ENCODE data around the gene FLYWCH1. TPM values are rescaled to one million over a fixed set of nuclear protein-coding genes. Genes with fewer than 3 reads are reported as not detected.

The FLYWCH1 gene
- total RNA-seq, 2 experiments from 2014 or later = 26.1 to 61.9 TPM

DNA sequence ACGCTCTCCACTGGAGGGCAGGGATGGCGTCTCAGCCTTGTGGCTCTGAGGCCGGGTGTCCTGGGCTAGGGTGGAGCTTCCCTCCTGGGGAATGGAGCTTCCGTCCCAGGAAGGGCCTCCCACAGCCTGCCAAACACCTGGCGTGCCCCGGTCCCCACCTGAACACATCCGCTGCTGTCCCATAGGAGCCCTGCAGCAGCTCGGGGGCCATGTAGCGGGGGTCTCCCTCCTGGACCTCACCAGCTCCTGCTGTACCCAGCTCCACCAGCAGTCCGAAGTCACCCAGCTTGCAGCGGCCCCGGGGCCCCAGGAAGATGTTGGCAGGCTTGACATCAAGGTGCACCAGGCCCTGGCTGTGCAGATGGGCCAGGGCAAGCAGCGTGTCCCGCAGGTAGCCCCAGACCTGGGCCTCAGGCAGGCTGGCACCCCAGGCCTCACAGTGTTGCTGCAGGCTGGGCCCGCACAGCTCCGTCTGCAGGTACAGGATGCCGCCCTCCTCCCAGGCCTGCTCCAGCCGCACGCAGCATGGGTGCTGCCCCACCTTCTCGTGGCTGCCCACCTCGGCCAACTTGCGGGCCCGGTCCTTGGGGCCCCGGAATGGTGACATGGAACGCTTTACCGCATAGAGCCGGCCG, 63.5 kb downstream of the FLYWCH1 start:
- CTCF ChIA-PET (ENCODE audit: unreplicated experiment) = no interaction called here
- H3K27ac ChIP-seq (ENCODE audit: low read depth, low read length, poor library complexity, severe bottlenecking) = no peak overlapping the region
- intact Hi-C loops (cut with micrococcal nuclease; ENCODE audit: unreplicated experiment) = no loop called here
- POLR2A ChIA-PET = interaction anchor here (0.6 kb wide), 2 partner anchors 22 to 54 kb away, joined by 3 read pairs; no protein-coding TSS in a partner anchor
- no TSS peak for BruUV-seq (replicated peaks)
- peaks cover 92% of the 10 kb centered on the region for H3K36me3 ChIP-seq (ENCODE audit: insufficient read depth, low read length)
- H3K4me2 ChIP-seq (ENCODE audit: low read length) = no peak overlapping the region
- H2AFZ ChIP-seq (ENCODE audit: low read length) = no peak overlapping the region
- no peak for DNase-seq (ENCODE audit: low spot score)
- TF ChIP-seq EZH2phosphoT487 (IDR thresholded peaks at IDR 0.05; ENCODE audit: borderline replicate concordance, low read depth, low read length) = no peak
- TF ChIP-seq, protein P1, sequence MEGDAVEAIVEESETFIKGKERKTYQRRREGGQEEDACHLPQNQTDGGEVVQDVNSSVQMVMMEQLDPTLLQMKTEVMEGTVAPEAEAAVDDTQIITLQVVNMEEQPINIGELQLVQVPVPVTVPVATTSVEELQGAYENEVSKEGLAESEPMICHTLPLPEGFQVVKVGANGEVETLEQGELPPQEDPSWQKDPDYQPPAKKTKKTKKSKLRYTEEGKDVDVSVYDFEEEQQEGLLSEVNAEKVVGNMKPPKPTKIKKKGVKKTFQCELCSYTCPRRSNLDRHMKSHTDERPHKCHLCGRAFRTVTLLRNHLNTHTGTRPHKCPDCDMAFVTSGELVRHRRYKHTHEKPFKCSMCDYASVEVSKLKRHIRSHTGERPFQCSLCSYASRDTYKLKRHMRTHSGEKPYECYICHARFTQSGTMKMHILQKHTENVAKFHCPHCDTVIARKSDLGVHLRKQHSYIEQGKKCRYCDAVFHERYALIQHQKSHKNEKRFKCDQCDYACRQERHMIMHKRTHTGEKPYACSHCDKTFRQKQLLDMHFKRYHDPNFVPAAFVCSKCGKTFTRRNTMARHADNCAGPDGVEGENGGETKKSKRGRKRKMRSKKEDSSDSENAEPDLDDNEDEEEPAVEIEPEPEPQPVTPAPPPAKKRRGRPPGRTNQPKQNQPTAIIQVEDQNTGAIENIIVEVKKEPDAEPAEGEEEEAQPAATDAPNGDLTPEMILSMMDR (conservative IDR thresholded peaks at IDR 0.05; ENCODE audit: low read length) = no peak
- peaks cover 6% of the 10 kb centered on the region; the same call in 1 of the 2 replicates for H4K20me1 ChIP-seq (ENCODE audit: insufficient read depth, low read length)
- peaks cover 38% of the 10 kb centered on the region for H3K4me1 ChIP-seq (ENCODE audit: insufficient read depth, low read length, poor library complexity, severe bottlenecking)
- H3K9me3 ChIP-seq (ENCODE audit: low read length) = no peaks in the 10 kb centered on the region
- peaks cover 27% of the 10 kb centered on the region; the same call in 1 of the 2 replicates for H3K79me2 ChIP-seq (ENCODE audit: insufficient read depth, low read depth, low read length)
- no peak overlapping the region for H3K4me3 ChIP-seq (ENCODE audit: low read depth, low read length, poor library complexity, severe bottlenecking)
- H3K9me2 ChIP-seq (ENCODE audit: insufficient read depth, low read length) = no peaks in the 10 kb centered on the region

DNA sequence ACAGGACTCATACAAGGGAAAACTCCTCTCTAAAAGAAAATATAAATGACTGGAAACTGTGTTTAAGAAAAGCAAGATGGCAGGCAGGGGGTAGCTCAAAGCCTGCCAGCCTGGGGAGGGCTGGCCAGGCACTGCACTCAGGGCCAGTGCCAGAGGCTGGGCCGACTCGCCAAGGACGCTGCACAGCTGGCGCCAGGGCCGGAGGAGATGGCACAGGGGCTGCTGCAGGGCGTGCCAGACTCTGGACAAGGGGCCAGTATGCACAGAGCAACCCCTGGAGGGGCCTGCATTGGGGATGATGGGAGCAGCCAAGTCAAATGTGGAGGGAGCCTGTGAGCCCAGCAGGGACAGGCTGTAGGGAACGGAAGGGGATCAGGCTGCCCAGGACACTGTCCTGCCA, 64.5 kb downstream of the FLYWCH1 start:
- peaks cover 83% of the 10 kb centered on the region for H3K36me3 ChIP-seq (ENCODE audit: insufficient read depth, low read length)
- H3K4me2 ChIP-seq (ENCODE audit: low read length) = no peak overlapping the region
- peaks cover 27% of the 10 kb centered on the region; the same call in 1 of the 2 replicates for H3K79me2 ChIP-seq (ENCODE audit: insufficient read depth, low read depth, low read length)
- peaks cover 34% of the 10 kb centered on the region for H3K4me1 ChIP-seq (ENCODE audit: insufficient read depth, low read length, poor library complexity, severe bottlenecking)
- H3K4me3 ChIP-seq (ENCODE audit: low read depth, low read length, poor library complexity, severe bottlenecking) = no peak overlapping the region
- ChIA-PET CTCF (ENCODE audit: unreplicated experiment) (no interaction called here), POLR2A (no interaction called here)
- TF ChIP-seq, protein P1 (conservative IDR thresholded peaks at IDR 0.05; ENCODE audit: low read length) = no peak
- no peak for TF ChIP-seq EZH2phosphoT487 (IDR thresholded peaks at IDR 0.05; ENCODE audit: borderline replicate concordance, low read depth, low read length)
- no peak overlapping the region for H2AFZ ChIP-seq (ENCODE audit: low read length)
- H3K27ac ChIP-seq (ENCODE audit: low read depth, low read length, poor library complexity, severe bottlenecking) = no peak overlapping the region
- intact Hi-C loops (cut with micrococcal nuclease; ENCODE audit: unreplicated experiment) = no loop called here
- no TSS peak for BruUV-seq (replicated peaks)
- DNase-seq (ENCODE audit: low spot score) = no peak
- no peaks in the 10 kb centered on the region for H3K9me2 ChIP-seq (ENCODE audit: insufficient read depth, low read length)
- no peaks in the 10 kb centered on the region for H3K9me3 ChIP-seq (ENCODE audit: low read length)
- H4K20me1 ChIP-seq (ENCODE audit: insufficient read depth, low read length) = no peaks in the 10 kb centered on the region

DNA sequence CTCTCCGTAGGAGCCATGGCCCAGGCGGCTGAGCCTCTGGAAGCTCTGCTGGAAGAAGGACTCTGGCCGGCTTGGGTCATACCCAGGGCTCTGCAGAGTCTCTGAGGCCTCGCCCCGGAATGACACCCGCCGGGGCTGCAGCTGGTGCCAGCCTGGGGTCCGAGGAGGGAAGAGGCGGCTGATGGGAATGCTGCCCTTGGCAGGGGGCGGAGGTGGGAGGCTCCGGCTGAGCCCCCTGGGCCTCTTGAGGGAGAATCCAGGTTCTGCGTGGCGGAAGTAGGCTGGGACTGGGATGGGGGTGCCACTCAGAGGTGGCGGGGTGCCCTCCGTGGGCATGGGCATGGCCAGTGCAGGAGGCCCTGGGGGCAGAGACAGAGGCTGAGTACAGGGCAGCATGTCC, 64.9 kb downstream of the FLYWCH1 start:
- no peak overlapping the region for H2AFZ ChIP-seq (ENCODE audit: low read length)
- H3K79me2 ChIP-seq (ENCODE audit: insufficient read depth, low read depth, low read length) = peaks cover 27% of the 10 kb centered on the region; the same call in 1 of the 2 replicates
- TF ChIP-seq EZH2phosphoT487 (IDR thresholded peaks at IDR 0.05; ENCODE audit: borderline replicate concordance, low read depth, low read length) = no peak
- TF ChIP-seq, protein P1 (conservative IDR thresholded peaks at IDR 0.05; ENCODE audit: low read length) = no peak
- intact Hi-C loops (cut with micrococcal nuclease; ENCODE audit: unreplicated experiment) = no loop called here
- ChIA-PET POLR2A (no interaction called here), CTCF (ENCODE audit: unreplicated experiment) (no interaction called here)
- H3K4me3 ChIP-seq (ENCODE audit: low read depth, low read length, poor library complexity, severe bottlenecking) = no peak overlapping the region
- no peaks in the 10 kb centered on the region for H4K20me1 ChIP-seq (ENCODE audit: insufficient read depth, low read length)
- H3K36me3 ChIP-seq (ENCODE audit: insufficient read depth, low read length) = peaks cover 78% of the 10 kb centered on the region
- H3K9me2 ChIP-seq (ENCODE audit: insufficient read depth, low read length) = no peaks in the 10 kb centered on the region
- no peaks in the 10 kb centered on the region for H3K9me3 ChIP-seq (ENCODE audit: low read length)
- H3K4me1 ChIP-seq (ENCODE audit: insufficient read depth, low read length, poor library complexity, severe bottlenecking) = peaks cover 34% of the 10 kb centered on the region
- DNase-seq (ENCODE audit: low spot score) = no peak
- H3K27ac ChIP-seq (ENCODE audit: low read depth, low read length, poor library complexity, severe bottlenecking) = no peak overlapping the region
- H3K4me2 ChIP-seq (ENCODE audit: low read length) = no peak overlapping the region
- BruUV-seq (replicated peaks) = no TSS peak

Data from OCI-LY7 (cell line).